H1 (cell line): ENCODE results near the gene CD84. TPM values are rescaled to one million over a fixed set of nuclear protein-coding genes. Genes with fewer than 3 reads are reported as not detected.

Experiments used
- CHD7 ChIP-seq: fragments of 300-600 bp; sonication (generic); IDR thresholded peaks from 2 replicates; pipeline ENCODE4 v1.7.1; 2012; ENCODE audit warnings: low read length, moderate library complexity, mild to moderate bottlenecking, inconsistent platforms; ENCODE audit not compliant: insufficient replicate concordance
- EP300 ChIP-seq, 2 experiments: IDR thresholded peaks; 1 replicate in 1 of 2; 2 replicates in 1 of 2; pipeline ENCODE4 v1.6.1; 2011 to 2012; ENCODE audit warnings: low read depth in 2 of 2, low read length in 2 of 2, mild to moderate bottlenecking in 2 of 2, borderline replicate concordance in 1 of 2, inconsistent platforms in 1 of 2, moderate library complexity in 1 of 2
- FOSL1 ChIP-seq: IDR thresholded peaks from 2 replicates; pipeline ENCODE4 v1.6.1; 2011; ENCODE audit warnings: mild to moderate bottlenecking, low read depth, low read length, moderate library complexity; ENCODE audit not compliant: insufficient read depth
- TAF1 ChIP-seq: IDR thresholded peaks from 2 replicates; pipeline ENCODE4 v1.6.1; 2011; ENCODE audit warnings: mild to moderate bottlenecking, low read depth, low read length
- polyA plus RNA-seq, 7 experiments: library from polyadenylated mRNA; depleted of rRNA in 3 of 7; stranded (reverse) in 5 of 7; unstranded in 2 of 7; fragments of >200 nt in 5 of 7; fragments of 200-250 nt in 2 of 7; gene quantifications; 1 replicate in 5 of 7; 2 replicates in 1 of 7; 4 replicates in 1 of 7; pipeline versions ENCODE4 v1.2.1 to v1.2.3, GENCODE V29; 2011 to 2013; ENCODE audit warnings: missing spikeins in 2 of 7, mixed read lengths in 2 of 7
- total RNA-seq: library from RNA; stranded (reverse); fragmentation: NEBNext Ultra II Directional; extraction: Animal tissue kit (Norgen Biotek cat#: 25700); gene quantifications from 2 replicates; pipeline ENCODE4 v1.2.1, GENCODE V29; 2021

Gene CD84
- total and polyA plus RNA-seq, 2 of the 8 experiments (the other 6 are each of a cell fraction or from before 2014, with no cell fraction given) = not detected

- TF ChIP-seq CHD7 (no peak), TAF1 (no peak), FOSL1 (no peak), EP300 (IDR thresholded peaks at IDR 0.05; ENCODE audit: borderline replicate concordance in 1 of 2, low read depth in 2 of 2, low read length in 2 of 2) (no peak)
These were observed 37.5 kb downstream of the CD84 start (continued) for GRCh38 chr1:160541622-160542302.
